WTC11 (cell line): Measurements from ENCODE around the gene KIF27. TPM values are rescaled to one million over a fixed set of nuclear protein-coding genes. Genes with fewer than 3 reads are reported as not detected.
A peak's percentile ranks its signal among the peaks of the same experiment; 100 is the strongest.

Experiments
- ATAC-seq: fragments of 200-7000 bp; cut with Tn5 transposase; 2 replicates; pipeline ENCODE4 v1.10.0; 2021; ENCODE audit warnings: mild to moderate bottlenecking, moderate library complexity
- CTCF ChIA-PET: fragments of 300-600 bp; sonication (Branson Sonifier 250); formaldehyde crosslinking; loops from one replicate; lab custom pipeline; 2021; ENCODE audit warnings: antibody characterized with exemption; lab: Charles Lee
- POLR2A ChIA-PET: fragments of 350-600 bp; sonication (Branson Sonifier 250); formaldehyde crosslinking; loops from one replicate; lab custom pipeline; 2021; ENCODE audit warnings: antibody characterized with exemption; lab: Charles Lee
- DNase-seq: peaks from one replicate; pipeline ENCODE4 v3.0.0; 2021; ENCODE audit warnings: low spot score
- H3K27ac Mint-ChIP-seq: 2 replicates; pipeline ENCODE4 v1.8.0; 2021; ENCODE audit warnings: mixed read lengths
- H3K27me3 Mint-ChIP-seq: 2 replicates; pipeline ENCODE4 v1.8.0; 2021; ENCODE audit warnings: low read depth, mild to moderate bottlenecking, moderate library complexity, mixed read lengths
- H3K36me3 Mint-ChIP-seq: 2 replicates; pipeline ENCODE4 v1.8.0; 2021; ENCODE audit warnings: mixed read lengths
- H3K4me1 Mint-ChIP-seq: 2 replicates; pipeline ENCODE4 v1.8.0; 2022; ENCODE audit warnings: mixed read lengths
- H3K4me3 Mint-ChIP-seq: 2 replicates; pipeline ENCODE4 v1.8.0; 2021; ENCODE audit warnings: mild to moderate bottlenecking, moderate library complexity, mixed read lengths
- H3K9me3 Mint-ChIP-seq: 2 replicates; pipeline ENCODE4 v1.8.0; 2021; ENCODE audit warnings: mixed read lengths
- CREM ChIP-seq: sonication (generic); formaldehyde crosslinking; IDR thresholded peaks from 2 replicates; pipeline ENCODE4 v1.8.1; 2022; ENCODE audit warnings: mild to moderate bottlenecking, missing genetic modification reagents, moderate library complexity
- KAT7 ChIP-seq: sonication (generic); formaldehyde crosslinking; IDR thresholded peaks from 2 replicates; pipeline ENCODE4 v1.8.1; 2023; ENCODE audit warnings: missing genetic modification reagents, mild to moderate bottlenecking, borderline replicate concordance
- OVOL2 ChIP-seq: fragments of 250-450 bp; sonication (Bioruptor Pico); IDR thresholded peaks from 2 replicates; pipeline ENCODE4 v1.9.0; 2021; ENCODE audit warnings: mild to moderate bottlenecking, borderline replicate concordance
- PRRX2 ChIP-seq: fragments of 250-450 bp; sonication (Bioruptor Pico); IDR thresholded peaks from 2 replicates; pipeline ENCODE4 v1.8.0; 2021; ENCODE audit warnings: mild to moderate bottlenecking
- RELA ChIP-seq: sonication (generic); formaldehyde crosslinking; IDR thresholded peaks from 2 replicates; pipeline ENCODE4 v1.8.1; 2022; ENCODE audit warnings: missing genetic modification reagents, mild to moderate bottlenecking, borderline replicate concordance
- SMAD4 ChIP-seq: sonication (generic); formaldehyde crosslinking; IDR thresholded peaks from 2 replicates; pipeline ENCODE4 v1.8.0; 2022; ENCODE audit warnings: mild to moderate bottlenecking, missing genetic modification reagents
- TCF7 ChIP-seq: sonication (generic); formaldehyde crosslinking; IDR thresholded peaks from 2 replicates; pipeline ENCODE4 v1.8.0; 2022; ENCODE audit warnings: mild to moderate bottlenecking, low read depth, missing genetic modification reagents, moderate library complexity
- TEAD1 ChIP-seq: sonication (generic); formaldehyde crosslinking; IDR thresholded peaks from 2 replicates; pipeline ENCODE4 v1.8.0; 2022; ENCODE audit warnings: mild to moderate bottlenecking, missing genetic modification reagents
- TP53 ChIP-seq: sonication (generic); formaldehyde crosslinking; IDR thresholded peaks from 2 replicates; pipeline ENCODE4 v1.8.1; 2023; ENCODE audit warnings: mild to moderate bottlenecking, missing genetic modification reagents
- ZNF219 ChIP-seq: sonication (generic); formaldehyde crosslinking; IDR thresholded peaks from 2 replicates; pipeline ENCODE4 v1.8.0; 2023; ENCODE audit warnings: missing genetic modification reagents, mild to moderate bottlenecking, borderline replicate concordance
- ZNF416 ChIP-seq: fragments of 250-450 bp; sonication (Bioruptor Pico); IDR thresholded peaks from 2 replicates; pipeline ENCODE4 v1.9.0; 2021; ENCODE audit warnings: mild to moderate bottlenecking, inconsistent platforms
- total RNA-seq: library from RNA; stranded (reverse); gene quantifications from 3 replicates; pipeline ENCODE4 v1.2.3, GENCODE V29; 2021
- TF ChIP-seq, protein P1 (sequence below): sonication (generic); formaldehyde crosslinking; IDR thresholded peaks from 2 replicates; pipeline ENCODE4 v1.8.1; 2022; ENCODE audit warnings: low read depth, missing genetic modification reagents, borderline replicate concordance
- TF ChIP-seq, protein P2 (sequence below): sonication (generic); formaldehyde crosslinking; IDR thresholded peaks from 2 replicates; pipeline ENCODE4 v1.8.1; 2023; ENCODE audit warnings: mild to moderate bottlenecking, missing genetic modification reagents, moderate library complexity
- TF ChIP-seq, protein P3 (sequence below): fragments of 250-450 bp; sonication (Bioruptor Pico); IDR thresholded peaks from 2 replicates; pipeline ENCODE4 v1.9.0; 2021; ENCODE audit warnings: moderate library complexity, mild to moderate bottlenecking, inconsistent platforms, borderline replicate concordance
- TF ChIP-seq, protein P4 (sequence below): fragments of 250-450 bp; sonication (Bioruptor Pico); IDR thresholded peaks from 2 replicates; pipeline ENCODE4 v1.8.0; 2021; ENCODE audit warnings: mild to moderate bottlenecking
- TF ChIP-seq, protein P5 (sequence below): fragments of 200-600 bp; IDR thresholded peaks from 2 replicates; pipeline ENCODE4 v1.8.0; 2022; ENCODE audit warnings: antibody characterized with exemption
- TF ChIP-seq, protein P6 (sequence below): sonication (generic); formaldehyde crosslinking; IDR thresholded peaks from 2 replicates; pipeline ENCODE4 v1.8.0; 2022; ENCODE audit warnings: mild to moderate bottlenecking, missing genetic modification reagents
- TF ChIP-seq, protein P7 (sequence below): sonication (generic); formaldehyde crosslinking; IDR thresholded peaks from 2 replicates; pipeline ENCODE4 v1.8.1; 2022; ENCODE audit warnings: missing genetic modification reagents, borderline replicate concordance
- TF ChIP-seq, protein P8 (sequence below): fragments of 250-450 bp; sonication (Bioruptor Pico); IDR thresholded peaks from 2 replicates; pipeline ENCODE4 v2.1.2; 2022; ENCODE audit warnings: mild to moderate bottlenecking, moderate library complexity

KIF27 gene
- total RNA-seq, 1 experiment from 2014 or later: 3.9 TPM

DNA sequence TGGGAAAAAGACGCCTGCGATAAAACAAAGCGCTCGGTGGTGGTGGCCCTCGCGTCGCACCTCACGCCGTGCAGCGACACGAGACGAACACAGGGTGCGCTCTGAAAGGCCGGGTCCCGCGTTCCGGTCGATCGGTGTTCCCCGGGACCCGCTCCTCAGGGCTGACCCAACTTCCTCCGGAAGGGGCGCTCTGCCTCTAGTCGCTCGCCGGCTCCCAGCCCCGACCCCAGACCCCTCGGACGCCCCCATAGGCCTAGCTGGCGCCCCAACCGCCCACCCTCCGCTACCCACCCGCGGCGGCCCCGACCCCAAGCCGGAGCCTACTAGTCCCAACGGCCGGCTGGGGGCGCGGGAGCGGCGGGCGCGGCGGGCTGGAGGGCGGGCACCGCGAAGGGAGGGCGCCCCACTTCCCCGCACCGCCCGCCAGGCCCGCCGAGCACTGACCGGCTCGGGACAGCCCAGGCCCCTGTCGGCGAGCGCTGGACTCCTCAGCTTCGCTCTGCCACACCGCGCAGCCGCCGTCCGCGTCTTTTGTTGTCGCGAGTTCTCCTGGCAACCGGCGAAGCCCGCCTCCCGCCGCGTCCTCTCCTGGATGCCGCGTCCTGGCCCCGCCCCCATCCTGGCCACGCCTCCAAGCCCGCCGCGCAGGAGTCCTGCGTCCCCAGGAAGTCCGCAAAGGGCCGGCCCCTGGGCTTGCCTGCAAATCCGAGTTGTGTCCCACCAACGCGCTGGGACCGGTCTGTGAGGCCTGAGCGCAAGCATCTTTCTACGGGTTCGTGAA lies at the start of gene KIF27 (continued):
- TF ChIP-seq, protein P1, sequence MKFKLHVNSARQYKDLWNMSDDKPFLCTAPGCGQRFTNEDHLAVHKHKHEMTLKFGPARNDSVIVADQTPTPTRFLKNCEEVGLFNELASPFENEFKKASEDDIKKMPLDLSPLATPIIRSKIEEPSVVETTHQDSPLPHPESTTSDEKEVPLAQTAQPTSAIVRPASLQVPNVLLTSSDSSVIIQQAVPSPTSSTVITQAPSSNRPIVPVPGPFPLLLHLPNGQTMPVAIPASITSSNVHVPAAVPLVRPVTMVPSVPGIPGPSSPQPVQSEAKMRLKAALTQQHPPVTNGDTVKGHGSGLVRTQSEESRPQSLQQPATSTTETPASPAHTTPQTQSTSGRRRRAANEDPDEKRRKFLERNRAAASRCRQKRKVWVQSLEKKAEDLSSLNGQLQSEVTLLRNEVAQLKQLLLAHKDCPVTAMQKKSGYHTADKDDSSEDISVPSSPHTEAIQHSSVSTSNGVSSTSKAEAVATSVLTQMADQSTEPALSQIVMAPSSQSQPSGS: 0 out of 2 replicates have a peak, but pooled peaks have one; percentile 61
- TF ChIP-seq, protein P2, sequence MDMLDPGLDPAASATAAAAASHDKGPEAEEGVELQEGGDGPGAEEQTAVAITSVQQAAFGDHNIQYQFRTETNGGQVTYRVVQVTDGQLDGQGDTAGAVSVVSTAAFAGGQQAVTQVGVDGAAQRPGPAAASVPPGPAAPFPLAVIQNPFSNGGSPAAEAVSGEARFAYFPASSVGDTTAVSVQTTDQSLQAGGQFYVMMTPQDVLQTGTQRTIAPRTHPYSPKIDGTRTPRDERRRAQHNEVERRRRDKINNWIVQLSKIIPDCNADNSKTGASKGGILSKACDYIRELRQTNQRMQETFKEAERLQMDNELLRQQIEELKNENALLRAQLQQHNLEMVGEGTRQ (CRISPR knock-in tag): no peak
- no peak for TF ChIP-seq SMAD4 (CRISPR knock-in tag)
- TF ChIP-seq RELA (CRISPR knock-in tag): peak; percentile 28; the same call in 1 of the 2 replicates
- peak; percentile 75; the same call in 1 of the 2 replicates for TF ChIP-seq TP53 (CRISPR knock-in tag)
- TF ChIP-seq, protein P3, sequence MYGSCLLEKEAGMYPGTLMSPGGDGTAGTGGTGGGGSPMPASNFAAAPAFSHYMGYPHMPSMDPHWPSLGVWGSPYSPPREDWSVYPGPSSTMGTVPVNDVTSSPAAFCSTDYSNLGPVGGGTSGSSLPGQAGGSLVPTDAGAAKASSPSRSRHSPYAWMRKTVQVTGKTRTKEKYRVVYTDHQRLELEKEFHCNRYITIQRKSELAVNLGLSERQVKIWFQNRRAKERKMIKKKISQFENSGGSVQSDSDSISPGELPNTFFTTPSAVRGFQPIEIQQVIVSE: no peak
- TF ChIP-seq, protein P4, sequence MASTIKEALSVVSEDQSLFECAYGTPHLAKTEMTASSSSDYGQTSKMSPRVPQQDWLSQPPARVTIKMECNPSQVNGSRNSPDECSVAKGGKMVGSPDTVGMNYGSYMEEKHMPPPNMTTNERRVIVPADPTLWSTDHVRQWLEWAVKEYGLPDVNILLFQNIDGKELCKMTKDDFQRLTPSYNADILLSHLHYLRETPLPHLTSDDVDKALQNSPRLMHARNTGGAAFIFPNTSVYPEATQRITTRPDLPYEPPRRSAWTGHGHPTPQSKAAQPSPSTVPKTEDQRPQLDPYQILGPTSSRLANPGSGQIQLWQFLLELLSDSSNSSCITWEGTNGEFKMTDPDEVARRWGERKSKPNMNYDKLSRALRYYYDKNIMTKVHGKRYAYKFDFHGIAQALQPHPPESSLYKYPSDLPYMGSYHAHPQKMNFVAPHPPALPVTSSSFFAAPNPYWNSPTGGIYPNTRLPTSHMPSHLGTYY: 0 out of 2 replicates have a peak, but pooled peaks have one; percentile 28
- peak; percentile 44; the same call in 1 of the 2 replicates for TF ChIP-seq CREM
- 0 out of 2 replicates have a peak, but pooled peaks have one; percentile 57 for TF ChIP-seq PRRX2
- TF ChIP-seq TEAD1: 0 out of 2 replicates have a peak, but pooled peaks have one; percentile 44
- peak; percentile 88; the same call in 1 of the 2 replicates for TF ChIP-seq TCF7 (CRISPR knock-in tag)
- no peak for TF ChIP-seq OVOL2
- TF ChIP-seq, protein P5, sequence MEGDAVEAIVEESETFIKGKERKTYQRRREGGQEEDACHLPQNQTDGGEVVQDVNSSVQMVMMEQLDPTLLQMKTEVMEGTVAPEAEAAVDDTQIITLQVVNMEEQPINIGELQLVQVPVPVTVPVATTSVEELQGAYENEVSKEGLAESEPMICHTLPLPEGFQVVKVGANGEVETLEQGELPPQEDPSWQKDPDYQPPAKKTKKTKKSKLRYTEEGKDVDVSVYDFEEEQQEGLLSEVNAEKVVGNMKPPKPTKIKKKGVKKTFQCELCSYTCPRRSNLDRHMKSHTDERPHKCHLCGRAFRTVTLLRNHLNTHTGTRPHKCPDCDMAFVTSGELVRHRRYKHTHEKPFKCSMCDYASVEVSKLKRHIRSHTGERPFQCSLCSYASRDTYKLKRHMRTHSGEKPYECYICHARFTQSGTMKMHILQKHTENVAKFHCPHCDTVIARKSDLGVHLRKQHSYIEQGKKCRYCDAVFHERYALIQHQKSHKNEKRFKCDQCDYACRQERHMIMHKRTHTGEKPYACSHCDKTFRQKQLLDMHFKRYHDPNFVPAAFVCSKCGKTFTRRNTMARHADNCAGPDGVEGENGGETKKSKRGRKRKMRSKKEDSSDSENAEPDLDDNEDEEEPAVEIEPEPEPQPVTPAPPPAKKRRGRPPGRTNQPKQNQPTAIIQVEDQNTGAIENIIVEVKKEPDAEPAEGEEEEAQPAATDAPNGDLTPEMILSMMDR: no peak; the same call in 1 of the 2 replicates
- TF ChIP-seq, protein P6, sequence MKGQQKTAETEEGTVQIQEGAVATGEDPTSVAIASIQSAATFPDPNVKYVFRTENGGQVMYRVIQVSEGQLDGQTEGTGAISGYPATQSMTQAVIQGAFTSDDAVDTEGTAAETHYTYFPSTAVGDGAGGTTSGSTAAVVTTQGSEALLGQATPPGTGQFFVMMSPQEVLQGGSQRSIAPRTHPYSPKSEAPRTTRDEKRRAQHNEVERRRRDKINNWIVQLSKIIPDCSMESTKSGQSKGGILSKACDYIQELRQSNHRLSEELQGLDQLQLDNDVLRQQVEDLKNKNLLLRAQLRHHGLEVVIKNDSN (CRISPR knock-in tag): no peak; the same call in 1 of the 2 replicates
- TF ChIP-seq KAT7 (CRISPR knock-in tag): no peak; the same call in 1 of the 2 replicates
- TF ChIP-seq ZNF219 (CRISPR knock-in tag): no peak

DNA sequence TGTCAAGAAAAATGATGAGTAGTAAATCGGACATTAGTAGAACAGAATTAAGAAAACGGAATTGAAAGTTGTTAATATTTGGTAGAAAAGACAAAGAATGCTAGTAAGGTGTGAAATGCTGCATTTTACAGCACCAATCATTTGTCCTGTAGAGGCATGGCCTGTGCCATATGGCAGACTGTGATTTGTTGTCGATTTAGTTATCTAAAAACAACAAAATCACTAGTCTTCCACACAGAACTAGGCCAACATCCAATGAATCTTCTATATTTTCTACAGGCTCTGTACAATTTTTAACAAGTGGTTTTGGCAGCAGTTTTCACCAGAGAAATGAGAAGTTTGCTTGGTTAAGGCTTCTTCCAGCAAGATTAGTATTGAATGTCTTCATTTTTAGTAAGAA lies 48.4 kb upstream of the KIF27 start:
- peaks cover 75% of the 10 kb centered on the region for H3K36me3 Mint-ChIP-seq
- ChIA-PET POLR2A (interaction anchor here (1.4 kb wide), 1 partner anchor 11 kb away, joined by 5 read pairs; the partner anchor contains the start of genes HNRNPK and RMI1), CTCF (no interaction called here)
- H3K9me3 Mint-ChIP-seq: no peaks in the 10 kb centered on the region
- H3K27ac Mint-ChIP-seq: peak overlapping the region; percentile 7
- TF ChIP-seq OVOL2 (no peak), ZNF416 (no peak)
- TF ChIP-seq, protein P7, sequence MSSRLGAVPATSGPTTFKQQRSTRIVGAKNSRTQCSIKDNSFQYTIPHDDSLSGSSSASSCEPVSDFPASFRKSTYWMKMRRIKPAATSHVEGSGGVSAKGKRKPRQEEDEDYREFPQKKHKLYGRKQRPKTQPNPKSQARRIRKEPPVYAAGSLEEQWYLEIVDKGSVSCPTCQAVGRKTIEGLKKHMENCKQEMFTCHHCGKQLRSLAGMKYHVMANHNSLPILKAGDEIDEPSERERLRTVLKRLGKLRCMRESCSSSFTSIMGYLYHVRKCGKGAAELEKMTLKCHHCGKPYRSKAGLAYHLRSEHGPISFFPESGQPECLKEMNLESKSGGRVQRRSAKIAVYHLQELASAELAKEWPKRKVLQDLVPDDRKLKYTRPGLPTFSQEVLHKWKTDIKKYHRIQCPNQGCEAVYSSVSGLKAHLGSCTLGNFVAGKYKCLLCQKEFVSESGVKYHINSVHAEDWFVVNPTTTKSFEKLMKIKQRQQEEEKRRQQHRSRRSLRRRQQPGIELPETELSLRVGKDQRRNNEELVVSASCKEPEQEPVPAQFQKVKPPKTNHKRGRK (CRISPR knock-in tag): no peak
- TF ChIP-seq, protein P8, sequence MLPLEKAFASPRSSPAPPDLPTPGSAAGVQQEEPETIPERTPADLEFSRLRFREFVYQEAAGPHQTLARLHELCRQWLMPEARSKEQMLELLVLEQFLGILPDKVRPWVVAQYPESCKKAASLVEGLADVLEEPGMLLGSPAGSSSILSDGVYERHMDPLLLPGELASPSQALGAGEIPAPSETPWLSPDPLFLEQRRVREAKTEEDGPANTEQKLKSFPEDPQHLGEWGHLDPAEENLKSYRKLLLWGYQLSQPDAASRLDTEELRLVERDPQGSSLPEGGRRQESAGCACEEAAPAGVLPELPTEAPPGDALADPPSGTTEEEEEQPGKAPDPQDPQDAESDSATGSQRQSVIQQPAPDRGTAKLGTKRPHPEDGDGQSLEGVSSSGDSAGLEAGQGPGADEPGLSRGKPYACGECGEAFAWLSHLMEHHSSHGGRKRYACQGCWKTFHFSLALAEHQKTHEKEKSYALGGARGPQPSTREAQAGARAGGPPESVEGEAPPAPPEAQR (CRISPR knock-in tag): no peak
- DNase-seq: no peak
- peaks cover 4% of the 10 kb centered on the region for H3K4me1 Mint-ChIP-seq
- H3K4me3 Mint-ChIP-seq: no peak overlapping the region
- no peaks in the 10 kb centered on the region for H3K27me3 Mint-ChIP-seq
- ATAC-seq: no peak
